Stimulated activated CD8-positive, alpha-beta memory T cell treated with anti-CD3 and anti-CD28 coated beads, Interleukin-12 subunit alpha, Interleukin-12 subunit beta, amount 100 ng/mL, for 24 hours (primary cell): ENCODE measurements around the gene GPANK1.

Source experiments
- DNase-seq: peaks from one replicate; pipeline ENCODE4 v3.0.0-alpha.2; 2020; ENCODE audit errors: extremely low read depth

GPANK1 gene

DNA sequence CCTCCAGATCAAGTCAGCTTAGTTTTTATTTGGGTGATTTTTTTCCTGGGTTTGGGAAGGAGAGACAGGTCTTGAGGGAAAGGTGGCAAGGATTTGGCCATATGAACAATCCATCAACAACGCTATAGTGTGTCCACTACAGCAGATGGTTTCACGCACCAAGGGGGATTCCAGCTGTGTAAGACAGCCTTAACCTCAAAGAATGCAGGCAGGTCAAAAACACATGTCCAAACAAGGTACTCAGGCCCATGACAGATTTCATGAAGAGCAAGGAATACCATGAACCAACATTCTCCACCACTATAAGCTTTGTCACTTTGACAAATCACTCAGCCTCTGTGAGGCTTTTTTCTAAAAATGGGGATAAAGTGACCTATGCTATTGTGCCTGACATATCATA lies 47.8 kb downstream of the GPANK1 start:
- no peak for DNase-seq

- DNase-seq, result no peak
Observed at GRCh38 chr6:31615748-31616147, 49.0 kb downstream of the GPANK1 start.

DNA sequence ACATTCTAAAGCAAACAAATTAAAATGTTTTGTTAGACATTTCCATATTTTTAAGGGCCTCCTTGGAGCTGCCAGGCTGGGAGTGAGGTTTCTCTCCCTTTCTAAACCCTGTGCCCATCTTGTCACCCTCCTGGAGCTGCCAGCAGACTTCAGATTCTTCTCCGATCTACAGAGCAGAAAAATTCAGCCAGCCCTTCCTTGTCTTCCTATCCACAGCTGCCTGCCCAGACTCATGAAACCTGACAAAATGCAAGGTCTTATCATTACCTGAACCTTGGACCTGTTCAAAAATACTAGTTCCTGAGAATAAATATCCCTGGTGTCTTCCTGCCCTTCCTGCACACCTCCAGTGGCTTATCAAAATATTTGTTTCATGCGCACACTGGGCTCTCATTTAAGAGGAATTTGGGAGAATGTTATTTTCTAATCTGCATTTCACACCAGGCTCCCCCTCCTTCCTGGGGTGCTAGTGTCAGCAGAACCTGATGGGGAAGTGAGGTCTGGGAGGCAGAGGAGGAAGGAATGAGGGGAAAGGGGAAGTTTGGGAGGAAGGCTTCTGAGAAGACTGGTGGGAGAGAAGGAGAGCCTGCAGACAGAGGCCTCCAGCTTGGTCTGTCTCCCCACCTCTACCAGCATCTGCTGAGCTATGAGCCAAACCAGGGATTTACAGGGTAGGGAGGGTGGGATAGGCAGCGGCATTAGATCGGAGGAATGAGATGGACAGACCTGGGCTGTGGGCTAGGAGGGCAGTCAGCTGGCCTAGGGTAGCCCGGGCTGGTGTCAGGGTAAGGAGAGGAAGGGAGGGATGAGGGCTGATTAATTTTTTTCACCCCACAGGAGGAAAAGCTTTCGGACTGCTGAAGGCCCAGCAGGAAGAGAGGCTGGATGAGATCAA lies 49.9 kb downstream of the GPANK1 start, which contains the start of gene AIF1:
Gene AIF1 (plus strand): TSS at position 551 of the 895 bp plus-strand sequence. CDS start 96 bp downstream, at position 647.
- DNase-seq, result no peak

- no peak for DNase-seq
Observed at GRCh38 chr6:31614075-31614619, 50.6 kb downstream of the GPANK1 start.
